Measurements from ENCODE around the gene TSC22D2.

DNA sequence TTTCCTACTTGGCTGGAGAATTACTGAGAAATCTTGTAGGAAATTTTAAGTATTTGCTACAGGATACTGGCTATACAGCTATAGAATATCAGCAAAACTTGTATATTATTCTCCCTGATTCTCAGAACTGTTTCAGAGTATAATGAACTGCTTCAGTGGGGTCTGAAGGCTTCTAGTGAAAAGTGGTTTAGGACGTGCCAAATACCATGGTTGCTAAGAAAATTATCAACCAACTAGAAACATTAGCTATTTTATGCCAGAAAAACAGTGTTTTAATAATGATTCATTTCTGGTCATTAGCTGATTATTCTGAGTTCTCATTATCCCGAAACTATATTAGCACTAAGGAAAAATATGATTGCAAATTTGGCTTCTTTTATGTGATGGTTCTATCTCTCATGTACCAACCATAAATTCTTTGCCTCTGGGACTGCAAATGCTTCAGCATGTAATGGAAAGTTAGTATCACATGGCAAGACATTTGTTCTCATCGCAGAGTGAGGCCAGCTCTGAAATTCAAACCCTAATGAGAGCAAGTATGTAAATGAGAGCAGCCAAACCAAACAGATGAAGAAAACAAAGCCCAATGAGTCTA lies 11.0 kb upstream of the TSC22D2 start:
- TF ChIP-seq EZH2 (IDR thresholded peaks at IDR 0.05; ENCODE audit: borderline replicate concordance, low read depth, low read length, severe bottlenecking): no peak
- TF ChIP-seq CTCF (IDR thresholded peaks at IDR 0.05; ENCODE audit: extremely low read depth in 1 of 2, insufficient read depth in 1 of 2, low read depth in 1 of 2, low read length in 2 of 2): no peak
- no peak for TF ChIP-seq POLR2A (IDR thresholded peaks at IDR 0.05; ENCODE audit: low read depth, low read length)
- TF ChIP-seq POLR2AphosphoS5 (IDR thresholded peaks at IDR 0.05; ENCODE audit: insufficient read depth, low read depth, low read length): no peak
- no peak for TF ChIP-seq FOS (IDR thresholded peaks at IDR 0.05; ENCODE audit: borderline replicate concordance, insufficient read depth, low read length)
- no peak for TF ChIP-seq GATA2 (IDR thresholded peaks at IDR 0.05; ENCODE audit: insufficient read depth, insufficient read length, low read depth, low read length)
- no peak for TF ChIP-seq MYC (IDR thresholded peaks at IDR 0.05; ENCODE audit: low read depth, low read length)

Measured in endothelial cell of umbilical vein (primary cell).